GM10847 (cell line): ENCODE measurements around the gene GLE1.
A peak's percentile ranks its signal among the peaks of the same experiment; 100 is the strongest.

ENCODE experiments used
- POLR2A ChIP-seq: IDR thresholded peaks from 2 replicates; pipeline ENCODE4 v1.6.1; 2011; ENCODE audit not compliant: insufficient read length; ENCODE audit errors: extremely low read depth

The GLE1 gene

DNA sequence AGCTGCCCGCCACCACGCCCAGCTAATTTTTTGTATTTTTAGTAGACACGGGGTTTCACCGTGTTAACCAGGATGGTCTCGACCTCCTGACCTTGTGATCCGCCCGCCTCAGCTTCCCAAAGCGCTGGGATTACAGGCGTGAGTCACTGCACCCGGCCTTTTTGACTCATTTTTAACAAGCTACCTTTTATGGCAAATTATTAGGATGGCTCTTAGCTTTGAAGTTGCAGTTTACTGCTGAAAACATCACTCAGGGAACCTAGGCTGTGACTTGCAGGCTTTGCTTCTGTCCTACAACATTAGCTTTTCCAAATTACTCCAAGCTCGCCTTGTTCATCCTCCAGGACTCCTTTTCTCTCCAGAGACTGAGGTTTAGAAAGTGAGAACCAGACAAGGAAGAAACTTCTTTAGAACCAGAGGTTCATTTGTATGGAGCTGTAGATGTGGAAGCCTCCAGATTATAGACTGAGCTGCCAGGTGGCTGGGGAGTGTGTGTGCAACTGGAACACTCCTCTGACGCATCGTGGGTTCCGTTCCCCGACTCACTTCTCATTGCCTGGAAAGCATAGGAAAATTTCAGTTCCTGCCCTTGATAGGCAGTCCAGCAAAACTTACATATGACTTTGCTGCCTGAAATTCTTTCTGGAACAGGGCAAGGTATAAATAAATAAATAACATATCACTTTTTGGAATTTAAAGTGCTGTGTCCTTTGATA is 24.1 kb downstream of the GLE1 start:
- TF ChIP-seq POLR2A, result no peak

DNA sequence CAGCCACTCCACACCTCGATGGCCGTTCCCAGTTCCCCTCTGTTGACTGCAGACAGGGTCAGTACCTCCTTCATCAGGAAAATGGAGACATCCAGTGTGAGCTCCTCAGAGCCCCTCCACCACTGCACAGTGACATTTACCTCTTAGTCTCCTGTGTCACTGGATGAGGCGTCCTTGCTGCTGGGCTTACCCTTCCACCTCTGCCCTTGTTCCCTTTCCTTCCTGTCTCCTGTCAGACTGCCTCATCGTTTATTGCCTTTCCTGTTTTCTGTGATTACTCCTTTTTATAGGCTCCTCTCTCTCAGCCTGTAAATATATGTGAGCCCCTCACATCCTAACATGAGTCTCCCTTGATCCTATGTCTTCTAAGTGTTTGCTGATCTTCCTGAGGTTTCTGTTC is 24.7 kb downstream of the GLE1 start:
- no peak for TF ChIP-seq POLR2A

DNA sequence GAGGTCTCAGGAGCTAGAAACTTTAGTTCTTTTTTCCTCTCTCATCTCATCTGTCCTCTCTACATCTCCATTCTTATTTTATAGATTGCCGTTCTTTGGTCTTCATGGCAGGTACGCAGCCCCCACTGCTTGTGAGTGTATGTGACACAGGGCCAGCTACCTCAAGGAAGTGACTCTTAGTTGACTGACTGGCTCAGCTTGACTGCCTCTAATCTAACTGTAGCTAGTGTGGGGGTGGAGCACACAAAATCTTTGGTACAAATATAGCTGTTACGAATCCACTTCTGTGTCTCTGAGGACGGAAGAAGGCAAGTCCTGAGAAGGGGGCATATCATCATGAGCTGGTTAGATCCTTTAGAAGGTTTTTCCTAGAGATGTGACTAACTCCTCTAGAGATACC is 28.1 kb downstream of the GLE1 start:
- TF ChIP-seq POLR2A, result no peak

DNA sequence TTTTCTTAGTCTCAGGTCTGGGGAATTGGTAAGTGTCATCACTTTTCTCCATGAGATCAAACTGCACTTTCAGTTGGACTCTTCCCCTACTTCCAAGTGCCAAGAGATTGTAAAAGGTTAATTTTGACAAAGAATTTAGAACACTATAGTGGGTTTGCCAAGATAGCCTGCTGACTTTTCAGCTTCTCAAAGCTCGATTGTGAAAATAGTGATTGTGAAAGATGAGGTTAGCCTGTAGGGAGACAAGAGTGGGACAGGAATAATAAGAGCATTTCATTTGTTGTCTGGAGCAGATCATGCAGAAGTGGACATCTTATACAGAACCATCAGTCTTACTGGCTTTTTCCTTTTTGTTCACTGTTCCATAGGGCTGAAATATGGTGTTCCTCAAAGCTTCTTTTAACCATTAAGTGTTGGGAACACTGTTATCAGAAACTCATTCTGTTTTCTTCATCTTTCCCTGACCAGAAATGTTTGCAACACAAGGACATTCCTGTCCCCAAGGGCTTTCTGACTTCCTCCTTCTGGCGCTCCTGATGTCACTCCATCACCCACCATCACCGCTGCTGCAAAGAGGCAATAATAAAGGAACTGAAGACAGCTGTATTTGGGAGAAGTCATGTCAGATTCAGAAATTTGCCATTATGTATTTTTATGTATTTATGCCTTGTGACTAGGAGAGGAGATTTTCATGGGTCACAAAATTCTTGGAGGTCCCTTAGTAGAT is 36.3 kb downstream of the GLE1 start:
- no peak for TF ChIP-seq POLR2A

DNA sequence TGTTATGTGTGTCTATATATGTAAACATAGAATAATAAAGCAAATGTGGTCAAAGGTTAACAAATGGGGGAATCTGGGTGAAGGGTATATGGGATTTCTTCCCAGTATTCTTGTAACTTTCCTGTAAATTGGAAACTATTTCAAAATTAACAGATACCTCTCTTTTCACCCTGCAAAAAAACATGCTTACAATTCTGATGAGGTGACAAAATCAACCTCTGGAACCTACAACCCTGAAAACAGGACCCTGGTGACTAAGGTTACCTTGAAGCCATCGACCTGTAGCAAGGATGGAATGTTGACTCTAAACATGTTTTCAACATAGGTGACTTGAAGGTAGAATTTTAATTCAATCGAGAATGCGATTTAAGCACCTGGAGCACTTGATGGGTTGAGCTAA is 42.0 kb downstream of the GLE1 start:
- TF ChIP-seq POLR2A, result no peak

DNA sequence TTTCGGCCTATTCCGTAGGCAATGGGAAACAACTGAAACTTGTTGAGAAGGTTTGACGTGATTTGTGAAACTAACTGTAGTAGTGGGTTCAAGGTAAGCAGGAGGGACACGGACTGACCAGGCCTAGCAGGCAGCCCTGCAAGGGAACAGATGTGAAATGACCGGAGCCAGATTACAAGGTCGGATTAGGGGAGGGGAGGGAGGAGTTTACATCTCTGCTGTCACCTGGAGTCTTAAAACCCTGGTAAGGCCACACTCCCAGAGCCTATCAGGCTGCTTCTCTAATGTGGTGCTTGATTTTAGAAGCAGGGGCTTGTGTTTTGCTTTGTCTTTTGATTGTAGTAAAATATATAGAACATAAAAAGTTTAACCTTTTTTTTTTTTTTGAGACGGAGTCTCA is 44.4 kb downstream of the GLE1 start:
- TF ChIP-seq POLR2A, result no peak

DNA sequence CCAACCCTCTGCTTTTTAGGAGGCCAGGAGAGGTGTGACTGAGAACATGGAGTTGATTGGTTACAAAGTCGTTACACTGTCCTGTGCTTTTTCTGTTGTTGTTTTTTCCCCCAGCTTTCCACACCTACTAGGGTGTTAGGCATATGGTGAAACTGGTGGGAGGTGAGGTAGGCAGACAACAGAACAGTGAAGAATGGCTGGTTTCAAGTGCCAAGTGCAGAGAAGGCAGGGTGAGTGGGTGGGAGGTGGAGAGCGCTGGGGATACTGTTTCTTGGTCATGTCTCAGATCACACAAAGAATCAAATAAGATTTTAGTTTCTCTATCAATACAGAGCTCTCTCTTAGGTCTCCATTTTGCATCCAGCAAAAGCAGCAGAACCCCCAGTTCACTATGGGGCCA is 45.7 kb downstream of the GLE1 start:
- no peak for TF ChIP-seq POLR2A

DNA sequence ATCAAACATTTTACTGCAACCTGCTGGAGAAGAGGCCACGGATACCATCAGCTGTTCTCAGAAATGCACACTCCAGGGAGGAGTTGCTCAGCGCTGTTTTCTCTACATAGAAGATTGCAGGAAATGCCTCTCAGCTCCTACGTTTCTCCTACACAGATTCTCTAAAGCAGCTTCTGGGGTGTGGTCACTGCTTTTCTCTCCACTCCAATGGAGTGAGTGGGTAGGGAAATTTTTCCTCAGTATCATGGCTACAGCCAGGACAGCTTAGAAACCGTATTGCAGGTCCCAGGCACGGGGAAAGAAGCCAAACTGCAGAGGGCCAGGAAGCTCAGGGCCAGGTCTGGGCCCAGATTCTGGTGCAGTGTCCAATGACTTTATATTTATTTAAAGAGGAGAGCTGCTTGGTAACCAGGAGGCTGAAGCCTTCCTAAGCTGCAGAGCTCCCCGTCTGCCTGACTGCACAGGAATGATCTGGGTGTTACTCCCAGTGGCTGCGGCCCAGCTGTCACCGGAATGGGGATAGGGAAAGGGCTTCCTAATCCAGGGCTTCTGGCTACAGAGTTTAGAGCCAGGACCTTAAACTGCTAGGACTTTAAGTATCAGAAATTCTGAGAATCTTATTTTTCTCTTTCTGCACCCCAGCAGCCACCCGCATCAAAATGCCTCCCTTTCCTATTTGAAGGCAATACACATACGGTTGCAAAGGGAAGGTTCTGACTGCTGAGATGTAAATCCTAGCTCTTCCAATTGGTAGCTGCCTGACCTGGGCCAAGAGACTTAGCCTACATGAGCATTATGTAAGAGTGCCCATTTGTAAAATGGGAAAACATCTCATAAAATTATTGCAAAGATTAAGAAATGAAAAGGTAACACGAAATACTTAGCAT is 46.5 kb downstream of the GLE1 start:
- TF ChIP-seq POLR2A, result no peak

DNA sequence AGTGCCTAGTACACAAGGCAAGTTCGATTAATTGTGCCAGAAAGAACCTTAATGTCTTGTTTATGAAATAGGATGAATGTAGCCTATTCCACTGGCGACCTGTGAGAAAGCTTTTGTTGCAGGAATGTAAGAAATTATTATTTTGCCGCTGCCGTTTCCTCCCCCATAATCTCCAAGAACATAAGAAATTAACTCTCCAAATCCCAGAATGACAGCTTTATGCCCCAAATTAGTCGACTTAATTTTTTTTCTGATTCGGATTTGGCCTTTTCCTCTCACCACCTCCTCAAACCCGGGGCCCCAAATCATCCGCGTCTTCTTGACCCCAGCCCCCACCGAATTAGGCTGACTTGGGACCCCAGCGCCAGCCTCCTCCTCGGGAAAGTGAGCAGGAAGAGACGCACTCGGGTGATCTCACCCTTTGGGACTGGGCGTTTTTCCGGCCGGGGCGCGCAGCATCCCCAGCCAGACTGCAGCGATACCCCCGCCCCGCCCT is 47.2 kb downstream of the GLE1 start:
- TF ChIP-seq POLR2A, result no peak

DNA sequence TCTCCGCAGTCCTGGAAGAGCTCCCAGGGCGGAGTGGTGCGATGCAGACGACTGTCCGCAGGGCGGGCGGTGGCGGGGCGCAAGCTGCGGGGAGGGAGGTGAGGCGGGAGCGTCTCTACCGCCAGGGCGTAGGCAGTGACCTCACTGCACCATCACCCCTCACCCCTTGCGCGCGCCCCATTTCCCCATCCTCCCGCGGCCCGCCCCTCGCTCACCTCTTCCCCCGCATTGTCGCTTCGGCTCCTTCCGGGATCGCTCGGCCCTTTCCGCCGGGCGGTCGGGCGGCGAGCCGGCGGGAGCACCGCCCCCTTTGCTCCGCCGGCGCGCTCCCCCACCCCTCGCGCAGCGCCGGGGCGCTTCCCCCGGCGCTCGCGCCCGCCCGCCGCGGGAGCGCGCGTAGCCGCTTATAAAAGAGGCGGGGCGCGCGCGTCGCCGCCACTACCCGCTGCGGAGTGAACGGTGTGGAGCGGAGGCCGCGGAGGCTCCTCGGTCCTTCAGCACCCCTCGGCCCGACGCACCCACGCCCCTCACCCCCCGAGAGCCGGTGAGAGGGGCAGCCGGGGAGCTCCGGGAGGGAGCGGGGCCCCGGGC is 47.7 kb downstream of the GLE1 start, which contains the start of gene SPTAN1:
SPTAN1 (plus strand) TSS at position 435 of the 591 bp plus-strand sequence. CDS start 14,154 bp downstream, outside the sequence.
- peak; percentile 99 for TF ChIP-seq POLR2A

DNA sequence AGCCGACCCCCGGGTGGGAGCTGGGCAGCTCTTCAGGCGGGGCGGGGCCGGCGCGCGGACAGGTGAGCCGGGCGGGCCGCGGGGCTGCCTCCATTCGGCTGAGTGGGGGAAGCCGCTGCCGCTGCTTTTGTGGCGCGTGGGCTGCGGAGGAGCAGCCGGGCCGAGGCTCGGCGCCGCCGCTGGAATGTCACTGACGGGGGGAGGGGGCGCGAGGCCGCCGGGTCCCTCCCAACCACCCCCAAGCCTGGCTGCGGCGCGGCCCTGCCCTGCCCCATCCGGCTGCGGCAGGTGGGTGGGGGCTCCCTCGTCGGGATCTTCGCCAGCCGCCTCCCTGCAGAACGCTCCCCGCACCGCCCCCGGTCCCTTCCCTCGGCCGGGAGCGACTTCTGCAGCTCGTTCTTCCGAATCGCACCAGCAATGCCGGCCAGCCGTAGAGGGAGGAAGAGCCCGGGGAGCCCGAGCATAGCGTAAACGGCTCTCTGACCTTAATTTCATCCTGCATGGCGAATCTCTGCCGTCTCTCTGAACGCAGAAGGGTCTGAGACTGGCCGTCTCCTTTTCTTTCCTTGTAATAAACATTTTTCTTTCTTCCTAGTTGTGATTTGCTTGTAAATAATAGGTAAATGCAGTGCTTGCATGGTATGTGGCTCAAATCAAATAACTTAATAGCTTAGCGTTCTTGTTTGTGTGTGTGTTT is 48.4 kb downstream of the GLE1 start:
- no peak for TF ChIP-seq POLR2A

DNA sequence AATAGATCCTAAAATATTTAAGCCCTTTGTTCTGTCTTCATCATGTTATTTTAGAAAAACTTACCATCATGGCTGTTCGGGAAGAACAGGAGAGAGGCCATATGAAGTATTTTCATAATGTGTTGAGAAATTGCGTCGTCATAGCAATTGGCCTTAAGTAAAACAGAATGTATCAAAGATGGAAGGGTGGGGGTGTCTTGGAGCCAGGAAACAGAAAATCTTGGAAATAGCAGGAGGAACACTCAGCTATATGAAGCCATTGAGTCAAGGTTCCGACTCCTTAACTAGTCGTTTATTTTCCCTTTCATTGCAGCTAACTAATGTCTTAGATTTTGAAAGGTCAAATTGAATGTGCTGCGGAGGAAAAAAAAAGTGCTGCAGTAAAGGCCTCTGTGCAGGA is 49.2 kb downstream of the GLE1 start:
- no peak for TF ChIP-seq POLR2A

DNA sequence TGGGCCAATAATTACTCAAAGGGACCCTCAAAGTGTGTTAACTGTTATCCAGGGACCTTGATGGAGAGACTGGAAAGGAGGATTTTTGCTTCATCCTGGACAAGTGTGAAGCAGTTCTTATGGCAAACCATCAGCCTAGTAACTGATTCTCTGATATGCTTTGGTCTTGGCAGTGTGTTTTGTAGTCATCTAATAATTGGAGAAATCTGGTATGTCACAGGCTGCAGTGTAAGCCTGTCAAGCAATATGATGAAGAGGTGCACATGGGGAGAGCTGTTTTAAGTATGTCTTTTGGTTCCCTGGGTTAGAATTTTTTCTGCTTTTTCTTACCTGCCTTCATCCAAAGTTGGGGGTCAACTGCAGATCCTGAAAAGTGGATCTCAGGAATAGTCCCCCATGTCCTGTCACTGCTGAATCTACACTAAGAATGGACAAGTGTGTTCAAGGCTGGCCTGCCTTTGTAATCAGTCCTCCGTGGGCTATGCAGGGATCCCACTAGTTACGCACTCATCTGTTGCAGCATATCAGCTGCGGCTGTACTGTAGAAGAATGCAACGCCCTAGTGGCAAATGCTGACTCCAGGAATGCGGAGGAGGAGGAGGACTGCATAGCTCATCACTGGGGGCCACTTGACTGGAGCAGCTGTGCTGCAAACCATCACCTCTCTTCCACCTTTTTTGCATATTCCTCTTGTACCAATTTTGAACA is 49.8 kb downstream of the GLE1 start:
- no peak for TF ChIP-seq POLR2A

DNA sequence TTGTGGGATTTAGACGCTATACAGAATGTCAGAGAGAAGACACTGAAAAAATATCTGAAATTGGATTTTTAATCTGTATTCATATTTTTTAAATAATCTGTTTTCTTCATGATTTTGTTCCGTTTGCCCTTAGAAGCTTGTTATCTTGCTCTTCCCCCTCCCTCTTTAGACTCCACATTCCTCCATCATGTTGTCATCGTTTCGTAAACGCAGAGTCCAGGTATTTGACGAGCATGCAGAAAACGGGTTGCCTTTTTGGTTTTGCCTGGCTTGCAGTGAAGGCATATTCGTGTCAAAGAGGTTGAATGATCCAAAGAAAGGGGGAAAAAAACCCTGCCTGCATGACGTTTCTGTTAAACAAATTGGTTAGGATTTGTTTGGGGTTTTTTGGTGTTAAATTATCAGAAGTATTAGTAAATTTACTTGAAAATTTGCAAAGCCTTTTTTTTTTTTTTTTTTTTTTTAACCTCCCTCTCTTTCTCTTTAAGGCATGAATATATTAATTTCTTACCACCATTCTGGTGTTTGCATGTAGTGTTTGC is 50.7 kb downstream of the GLE1 start:
- no peak for TF ChIP-seq POLR2A
